Upper lobe of left lung (tissue), 4 donors: ENCODE data around the gene KRT14.

Source experiments
- POLR2A ChIP-seq, 4 donors: fragments of 450-650 bp; IDR thresholded peaks; one replicate each; pipeline ENCODE4 v1.5.1; 2016 to 2017; ENCODE audit warnings: antibody characterized with exemption in 4 of 4, mild to moderate bottlenecking in 2 of 4
- TF ChIP-seq, protein P1 (sequence below), 6 experiments: fragments of 450-650 bp in 4 of 6; fragments of 200-600 bp in 2 of 6; sonication (generic) in 2 of 6; IDR thresholded peaks; one replicate each; pipeline ENCODE4 v1.5.1; 2016 to 2019; ENCODE audit warnings: antibody characterized with exemption in 6 of 6

DNA sequence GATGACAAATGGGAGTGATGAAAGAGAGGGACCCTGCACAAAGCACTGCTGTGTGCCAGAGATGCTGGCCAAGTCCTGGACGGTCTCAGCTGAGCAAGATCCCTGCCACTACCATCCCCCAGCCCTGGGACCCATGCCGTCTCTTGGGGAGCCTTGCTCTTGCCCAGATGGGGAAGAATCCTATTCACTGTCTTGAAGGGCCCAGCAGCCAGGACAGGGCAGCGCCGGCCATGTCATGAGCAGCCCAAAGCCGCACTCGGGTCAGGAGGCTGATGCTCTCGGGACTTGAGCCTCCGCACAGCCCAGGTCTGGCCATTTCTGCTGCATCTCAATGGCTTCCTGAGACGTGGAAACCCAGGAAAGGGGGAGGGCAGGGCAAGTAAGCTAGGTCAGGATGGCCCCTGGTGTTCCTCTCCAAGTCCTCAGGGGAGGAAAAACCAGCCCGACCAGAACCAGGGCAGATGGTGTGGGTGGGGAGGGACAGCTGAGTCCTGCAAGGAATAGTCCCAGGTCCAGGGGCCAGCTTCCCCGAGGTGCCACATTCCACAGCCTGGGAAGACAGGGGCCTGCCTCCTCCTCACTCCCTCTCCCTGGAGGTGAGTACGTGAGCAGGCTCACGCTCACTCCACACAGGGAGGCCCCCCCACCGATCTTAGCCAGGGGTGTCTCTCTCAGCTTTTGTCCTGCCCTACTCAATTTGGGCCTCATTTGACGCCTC, 50.8 kb downstream of the KRT14 start:
- TF ChIP-seq, protein P1, sequence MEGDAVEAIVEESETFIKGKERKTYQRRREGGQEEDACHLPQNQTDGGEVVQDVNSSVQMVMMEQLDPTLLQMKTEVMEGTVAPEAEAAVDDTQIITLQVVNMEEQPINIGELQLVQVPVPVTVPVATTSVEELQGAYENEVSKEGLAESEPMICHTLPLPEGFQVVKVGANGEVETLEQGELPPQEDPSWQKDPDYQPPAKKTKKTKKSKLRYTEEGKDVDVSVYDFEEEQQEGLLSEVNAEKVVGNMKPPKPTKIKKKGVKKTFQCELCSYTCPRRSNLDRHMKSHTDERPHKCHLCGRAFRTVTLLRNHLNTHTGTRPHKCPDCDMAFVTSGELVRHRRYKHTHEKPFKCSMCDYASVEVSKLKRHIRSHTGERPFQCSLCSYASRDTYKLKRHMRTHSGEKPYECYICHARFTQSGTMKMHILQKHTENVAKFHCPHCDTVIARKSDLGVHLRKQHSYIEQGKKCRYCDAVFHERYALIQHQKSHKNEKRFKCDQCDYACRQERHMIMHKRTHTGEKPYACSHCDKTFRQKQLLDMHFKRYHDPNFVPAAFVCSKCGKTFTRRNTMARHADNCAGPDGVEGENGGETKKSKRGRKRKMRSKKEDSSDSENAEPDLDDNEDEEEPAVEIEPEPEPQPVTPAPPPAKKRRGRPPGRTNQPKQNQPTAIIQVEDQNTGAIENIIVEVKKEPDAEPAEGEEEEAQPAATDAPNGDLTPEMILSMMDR (IDR thresholded peaks at IDR 0.05), result no peak
- TF ChIP-seq POLR2A (IDR thresholded peaks at IDR 0.05), result no peak
